Astrocyte of the cerebellum (primary cell): ENCODE data around the gene ADAM10.
A peak's percentile ranks its signal among the peaks of the same experiment; 100 is the strongest.
"Not testable (repeated sequence)": the region's sequence is repeated elsewhere in the genome, so short reads cannot be mapped to it uniquely, and the experiment has no call there.

Experiments
- DNase-seq: peaks from one replicate; pipeline ENCODE4 v3.0.0-alpha.2; 2011; ENCODE audit warnings: low read depth
- H3K4me3 ChIP-seq: 2 replicates; pipeline ENCODE4 v1.5.1; 2011; ENCODE audit warnings: mild to moderate bottlenecking, low read depth, low read length, moderate library complexity
- CTCF ChIP-seq: IDR thresholded peaks from 2 replicates; pipeline ENCODE4 v1.5.1; 2012; ENCODE audit warnings: low read length, low read depth, moderate library complexity, mild to moderate bottlenecking; ENCODE audit errors: missing control alignments
- in situ Hi-C: cut with HindIII; loops from 2 replicates; pipeline ENCODE4 v1.10.0; 2017; ENCODE audit warnings: low sequenced_read_pairs

ADAM10 gene

GRCh38 chr15:58770519-58770856 is 21.0 kb upstream of the ADAM10 start:
- H3K4me3 ChIP-seq = peak overlapping the region; percentile 96
- TF ChIP-seq CTCF = peak; percentile 22
- DNase-seq = peak; percentile 93
- in situ Hi-C loops = no loop called here

- DNase-seq, H3K4me3 ChIP-seq, in situ Hi-C loops: not testable (repeated sequence)
Measured at GRCh38 chr15:58768601-58769004, 19.1 kb upstream of the ADAM10 start.

- no peak for DNase-seq
- in situ Hi-C loops = no loop called here
- no peak overlapping the region for H3K4me3 ChIP-seq
- TF ChIP-seq CTCF = no peak
Measured at GRCh38 chr15:58766290-58766689, 16.8 kb upstream of the ADAM10 start.

GRCh38 chr15:58764468-58764867 is 15.0 kb upstream of the ADAM10 start:
- H3K4me3 ChIP-seq = no peak overlapping the region
- in situ Hi-C loops = no loop called here
- DNase-seq = no peak
- TF ChIP-seq CTCF = no peak

- no peak for DNase-seq
- in situ Hi-C loops = no loop called here
- no peak for TF ChIP-seq CTCF
- no peak overlapping the region for H3K4me3 ChIP-seq
Measured at GRCh38 chr15:58762731-58763130, 13.2 kb upstream of the ADAM10 start.

- in situ Hi-C loops = no loop called here
- H3K4me3 ChIP-seq = no peak overlapping the region
- no peak for DNase-seq
- no peak for TF ChIP-seq CTCF
Measured at GRCh38 chr15:58762285-58762684, 12.8 kb upstream of the ADAM10 start.

GRCh38 chr15:58761010-58761388 is 11.5 kb upstream of the ADAM10 start:
- DNase-seq = no peak
- H3K4me3 ChIP-seq = no peak overlapping the region
- in situ Hi-C loops = no loop called here
- TF ChIP-seq CTCF = no peak
